CD4-positive, CD25-positive, alpha-beta regulatory T cell (primary cell): ENCODE data around the gene USH1G. TPM values are rescaled to one million over a fixed set of nuclear protein-coding genes. Genes with fewer than 3 reads are reported as not detected.

Experiments used
- ATAC-seq, 2 donors: fragments of 150-1000 bp; cut with Tn5 transposase; one replicate each; pipeline ENCODE4 v1.10.0; 2021; ENCODE audit warnings: low read depth in 2 of 2, moderate number of reproducible peaks in 2 of 2, moderate library complexity in 1 of 2
- DNase-seq, 3 donors: peaks; one replicate each; pipeline versions ENCODE4 v3.0.0 to v3.0.0-alpha.2; 2012 to 2022; ENCODE audit warnings: mixed read lengths in 1 of 3
- H3K27ac ChIP-seq: one replicate; pipeline ENCODE4 v1.7.0; 2013; ENCODE audit warnings: mild to moderate bottlenecking, low read length; ENCODE audit not compliant: insufficient read depth, poor library complexity, severe bottlenecking
- H3K27me3 ChIP-seq: one replicate; pipeline ENCODE4 v1.7.0; 2013; ENCODE audit warnings: low read length; ENCODE audit not compliant: control insufficient read depth, insufficient read depth
- H3K36me3 ChIP-seq: one replicate; pipeline ENCODE4 v1.7.0; 2013; ENCODE audit warnings: mild to moderate bottlenecking, low read length, moderate library complexity; ENCODE audit not compliant: control insufficient read depth, insufficient read depth
- H3K4me1 ChIP-seq: 2 replicates; pipeline ENCODE4 v1.7.0; 2013; ENCODE audit warnings: mild to moderate bottlenecking, low read length; ENCODE audit not compliant: insufficient read depth, control insufficient read depth, poor library complexity, severe bottlenecking
- H3K4me3 ChIP-seq: one replicate; pipeline ENCODE4 v1.7.0; 2013; ENCODE audit warnings: low read depth, mild to moderate bottlenecking, low read length, moderate library complexity
- H3K9me3 ChIP-seq, 2 experiments: 1 replicate in 1 of 2; 2 replicates in 1 of 2; pipeline ENCODE4 v1.7.0; 2013; ENCODE audit warnings: low read length in 2 of 2, mild to moderate bottlenecking in 1 of 2, moderate library complexity in 1 of 2; ENCODE audit not compliant: control insufficient read depth in 2 of 2
- H3K27ac Mint-ChIP-seq, 3 donors: one replicate each; pipeline ENCODE4 v1.8.0; 2020 to 2022; ENCODE audit warnings: mild to moderate bottlenecking in 3 of 3, mixed read lengths in 3 of 3, moderate library complexity in 2 of 3
- H3K27me3 Mint-ChIP-seq: one replicate; pipeline ENCODE4 v1.8.0; 2022; ENCODE audit warnings: mild to moderate bottlenecking, mixed read lengths
- H3K36me3 Mint-ChIP-seq: one replicate; pipeline ENCODE4 v1.8.0; 2020; ENCODE audit warnings: mixed read lengths
- H3K4me1 Mint-ChIP-seq, 4 donors: one replicate each; pipeline ENCODE4 v1.8.0; 2020 to 2022; ENCODE audit warnings: mixed read lengths in 4 of 4, mild to moderate bottlenecking in 1 of 4
- H3K4me3 Mint-ChIP-seq, 4 donors: one replicate each; pipeline ENCODE4 v1.8.0; 2020 to 2022; ENCODE audit warnings: mild to moderate bottlenecking in 4 of 4, mixed read lengths in 4 of 4, moderate library complexity in 3 of 4
- H3K9me3 Mint-ChIP-seq, 7 donors: one replicate each; pipeline ENCODE4 v1.8.0; 2020 to 2022; ENCODE audit warnings: mixed read lengths in 7 of 7, mild to moderate bottlenecking in 3 of 7, moderate library complexity in 2 of 7
- polyA plus RNA-seq, 4 donors: library from polyadenylated mRNA; unstranded; fragments of 300-500 nt; fragmentation: Illumina TruSeq; gene quantifications; one replicate each; pipeline ENCODE4 v1.2.3, GENCODE V29; 2021
- total RNA-seq: library from RNA; stranded (reverse); gene quantifications from one replicate; pipeline ENCODE4 v1.2.3, GENCODE V29; 2022

USH1G gene
- total and polyA plus RNA-seq, 5 donors from 2014 or later = not detected

- H3K4me3 Mint-ChIP-seq = no peak overlapping the region
- H3K27ac Mint-ChIP-seq = peak overlapping the region in 1 of 3 donors; percentile 63
- ATAC-seq = peak; percentile 41 to 55
- no peaks in the 10 kb centered on the region for H3K36me3 ChIP-seq
- peaks cover 0 to 2% (median 0%) of the 10 kb centered on the region in 7 donors for H3K9me3 Mint-ChIP-seq
- no peaks in the 10 kb centered on the region for H3K36me3 Mint-ChIP-seq
- no peak overlapping the region for H3K4me3 ChIP-seq
- peaks cover 8% of the 10 kb centered on the region for H3K27me3 Mint-ChIP-seq
- H3K27ac ChIP-seq = no peak overlapping the region
- H3K4me1 Mint-ChIP-seq = peaks cover 0 to 6% (median 3%) of the 10 kb centered on the region in 4 donors
- peak; percentile 61 to 71 (median 63) for DNase-seq
- H3K9me3 ChIP-seq = no peaks in the 10 kb centered on the region
- no peaks in the 10 kb centered on the region for H3K27me3 ChIP-seq
- H3K4me1 ChIP-seq = peaks cover 5% of the 10 kb centered on the region
These were observed 35.1 kb upstream of the USH1G start for GRCh38 chr17:74957935-74958740.

GRCh38 chr17:74956093-74956492 lies 33.0 kb upstream of the USH1G start:
- H3K27me3 Mint-ChIP-seq = peaks cover 8% of the 10 kb centered on the region
- no peaks in the 10 kb centered on the region for H3K4me1 ChIP-seq

GRCh38 chr17:74954665-74955421 lies 31.8 kb upstream of the USH1G start:
- DNase-seq (no peak), ATAC-seq (no peak)
- no peak overlapping the region for H3K27ac Mint-ChIP-seq
- H3K9me3 Mint-ChIP-seq = peaks cover 0 to 2% (median 0%) of the 10 kb centered on the region in 7 donors
- no peaks in the 10 kb centered on the region for H3K36me3 Mint-ChIP-seq
- H3K9me3 ChIP-seq = no peaks in the 10 kb centered on the region
- no peaks in the 10 kb centered on the region for H3K36me3 ChIP-seq
- no peak overlapping the region for H3K4me3 Mint-ChIP-seq
- no peak overlapping the region for H3K27ac ChIP-seq
- H3K27me3 Mint-ChIP-seq = peaks cover 8% of the 10 kb centered on the region
- H3K4me1 Mint-ChIP-seq = no peaks in the 10 kb centered on the region
- H3K4me3 ChIP-seq = no peak overlapping the region
- H3K27me3 ChIP-seq = no peaks in the 10 kb centered on the region
- no peaks in the 10 kb centered on the region for H3K4me1 ChIP-seq

More at GRCh38 chr17:74956093-74956492, 33.0 kb upstream of the USH1G start:
- H3K9me3 Mint-ChIP-seq = peaks cover 0 to 2% (median 0%) of the 10 kb centered on the region in 7 donors
- Histone ChIP-seq H3K27me3 (no peaks in the 10 kb centered on the region), H3K4me3 (no peak overlapping the region), H3K27ac (no peak overlapping the region), H3K9me3 (no peaks in the 10 kb centered on the region), H3K36me3 (no peaks in the 10 kb centered on the region)
- H3K36me3 Mint-ChIP-seq = no peaks in the 10 kb centered on the region
- no peak overlapping the region for H3K4me3 Mint-ChIP-seq
- ATAC-seq = no peak
- no peak for DNase-seq
- H3K27ac Mint-ChIP-seq = peak overlapping the region in 1 of 3 donors; percentile 59
- H3K4me1 Mint-ChIP-seq = peaks cover 0 to 3% (median 0%) of the 10 kb centered on the region in 4 donors

GRCh38 chr17:74954115-74954514 lies 31.1 kb upstream of the USH1G start:
- Mint-ChIP-seq H3K27me3 (peaks cover 8% of the 10 kb centered on the region), H3K36me3 (no peaks in the 10 kb centered on the region), H3K4me1 (no peaks in the 10 kb centered on the region), H3K4me3 (no peak overlapping the region), H3K9me3 (peaks cover 0 to 2% (median 0%) of the 10 kb centered on the region in 7 donors), H3K27ac (no peak overlapping the region)
- Histone ChIP-seq H3K4me3 (no peak overlapping the region), H3K27me3 (no peaks in the 10 kb centered on the region), H3K9me3 (no peaks in the 10 kb centered on the region), H3K4me1 (no peaks in the 10 kb centered on the region), H3K27ac (no peak overlapping the region), H3K36me3 (no peaks in the 10 kb centered on the region)
- DNase-seq (no peak), ATAC-seq (no peak)

- H3K27me3 ChIP-seq = no peaks in the 10 kb centered on the region
- H3K4me3 Mint-ChIP-seq = no peak overlapping the region
- no peaks in the 10 kb centered on the region for H3K4me1 Mint-ChIP-seq
- ATAC-seq (no peak), DNase-seq (no peak)
- no peak overlapping the region for H3K4me3 ChIP-seq
- no peaks in the 10 kb centered on the region for H3K4me1 ChIP-seq
- no peaks in the 10 kb centered on the region for H3K36me3 ChIP-seq
- no peaks in the 10 kb centered on the region for H3K9me3 ChIP-seq
- H3K36me3 Mint-ChIP-seq = no peaks in the 10 kb centered on the region
- H3K27ac Mint-ChIP-seq = no peak overlapping the region
- H3K27ac ChIP-seq = no peak overlapping the region
- peaks cover 0 to 2% (median 0%) of the 10 kb centered on the region in 7 donors for H3K9me3 Mint-ChIP-seq
- H3K27me3 Mint-ChIP-seq = peaks cover 8% of the 10 kb centered on the region
These were observed 30.2 kb upstream of the USH1G start for GRCh38 chr17:74953134-74953687.

GRCh38 chr17:74952431-74953133 lies 29.5 kb upstream of the USH1G start:
- ATAC-seq = no peak
- H3K4me3 ChIP-seq = no peak overlapping the region
- no peaks in the 10 kb centered on the region for H3K9me3 ChIP-seq
- H3K27me3 ChIP-seq = no peaks in the 10 kb centered on the region
- no peaks in the 10 kb centered on the region for H3K36me3 ChIP-seq
- peaks cover 8% of the 10 kb centered on the region for H3K27me3 Mint-ChIP-seq
- H3K36me3 Mint-ChIP-seq = no peaks in the 10 kb centered on the region
- H3K4me3 Mint-ChIP-seq = no peak overlapping the region
- no peaks in the 10 kb centered on the region for H3K4me1 Mint-ChIP-seq
- peaks cover 0 to 2% (median 0%) of the 10 kb centered on the region in 7 donors for H3K9me3 Mint-ChIP-seq
- no peak overlapping the region for H3K27ac ChIP-seq
- DNase-seq = no peak
- H3K27ac Mint-ChIP-seq = no peak overlapping the region
- H3K4me1 ChIP-seq = no peaks in the 10 kb centered on the region

GRCh38 chr17:74951680-74952421 lies 28.8 kb upstream of the USH1G start:
- H3K27me3 ChIP-seq = no peaks in the 10 kb centered on the region
- no peak overlapping the region for H3K4me3 ChIP-seq
- Mint-ChIP-seq H3K4me3 (no peak overlapping the region), H3K9me3 (peaks cover 0 to 2% (median 0%) of the 10 kb centered on the region in 7 donors), H3K27ac (no peak overlapping the region), H3K36me3 (no peaks in the 10 kb centered on the region), H3K4me1 (no peaks in the 10 kb centered on the region), H3K27me3 (peaks cover 8% of the 10 kb centered on the region)
- H3K27ac ChIP-seq = no peak overlapping the region
- H3K9me3 ChIP-seq = no peaks in the 10 kb centered on the region
- no peaks in the 10 kb centered on the region for H3K36me3 ChIP-seq
- DNase-seq (no peak), ATAC-seq (no peak)
- H3K4me1 ChIP-seq = no peaks in the 10 kb centered on the region
